Measurements from ENCODE around the gene SYNE2.
"Not testable (repeated sequence)": the region's sequence is repeated elsewhere in the genome, so short reads cannot be mapped to it uniquely, and the experiment has no call there.

The SYNE2 gene

DNA sequence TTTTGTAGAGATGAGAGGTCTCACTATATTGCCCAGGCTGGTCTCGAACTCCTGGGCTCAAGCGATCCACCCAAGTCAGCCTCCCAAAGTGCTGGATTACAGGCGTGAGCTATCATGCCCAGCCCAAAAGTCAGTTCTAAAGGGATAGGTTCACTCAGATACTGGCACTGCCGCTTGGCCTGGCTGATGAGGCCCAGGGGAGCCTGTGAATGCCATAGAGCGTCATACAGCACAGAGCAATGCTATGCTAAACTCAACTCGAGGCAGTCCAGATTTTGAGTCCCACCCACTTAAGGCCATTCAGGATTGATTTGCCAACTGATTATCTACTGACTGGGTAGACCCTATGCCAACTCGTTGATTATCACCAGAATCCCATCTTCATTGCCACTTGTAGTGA, 262.0 kb downstream of the SYNE2 start:
- no peak for DNase-seq (ENCODE audit: low spot score in 2 of 2)
- Histone ChIP-seq H3K27me3 (ENCODE audit: low read depth) (no peaks in the 10 kb centered on the region), H3K36me3 (replicated peaks) (no peaks in the 10 kb centered on the region; the same call in none of the 2 replicates), H3K4me1 (no peaks in the 10 kb centered on the region), H3K4me3 (no peak overlapping the region), H3K9me3 (no peaks in the 10 kb centered on the region)
- in situ Hi-C loops (cut with MboI; ENCODE audit: low sequenced_read_pairs) = no loop called here

DNA sequence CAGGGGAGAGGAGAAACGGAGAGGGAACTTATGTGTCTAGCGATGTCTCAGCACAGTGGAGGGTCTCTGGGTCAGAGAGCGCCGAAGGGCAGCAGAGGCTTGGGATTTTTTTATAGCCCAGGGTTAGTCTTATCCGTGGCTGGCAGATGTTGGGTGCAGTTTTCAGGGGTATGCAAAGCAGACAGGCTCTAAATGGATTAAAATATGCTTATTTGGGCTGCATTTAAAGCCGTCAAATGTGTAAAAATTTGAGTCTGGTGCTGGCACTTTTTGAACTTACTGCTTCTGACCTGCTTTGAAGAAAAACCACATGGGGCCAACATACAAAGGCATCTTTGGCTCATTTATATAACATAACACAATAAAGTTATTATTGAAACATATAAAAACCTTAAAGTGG, 262.6 kb downstream of the SYNE2 start:
- H3K9me3 ChIP-seq = no peaks in the 10 kb centered on the region
- no peaks in the 10 kb centered on the region for H3K27me3 ChIP-seq (ENCODE audit: low read depth)
- H3K4me3 ChIP-seq = no peak overlapping the region
- no peaks in the 10 kb centered on the region for H3K4me1 ChIP-seq
- in situ Hi-C loops (cut with MboI; ENCODE audit: low sequenced_read_pairs) = no loop called here
- DNase-seq (ENCODE audit: low spot score in 2 of 2) = no peak
- H3K36me3 ChIP-seq (replicated peaks) = no peaks in the 10 kb centered on the region; the same call in none of the 2 replicates

DNA sequence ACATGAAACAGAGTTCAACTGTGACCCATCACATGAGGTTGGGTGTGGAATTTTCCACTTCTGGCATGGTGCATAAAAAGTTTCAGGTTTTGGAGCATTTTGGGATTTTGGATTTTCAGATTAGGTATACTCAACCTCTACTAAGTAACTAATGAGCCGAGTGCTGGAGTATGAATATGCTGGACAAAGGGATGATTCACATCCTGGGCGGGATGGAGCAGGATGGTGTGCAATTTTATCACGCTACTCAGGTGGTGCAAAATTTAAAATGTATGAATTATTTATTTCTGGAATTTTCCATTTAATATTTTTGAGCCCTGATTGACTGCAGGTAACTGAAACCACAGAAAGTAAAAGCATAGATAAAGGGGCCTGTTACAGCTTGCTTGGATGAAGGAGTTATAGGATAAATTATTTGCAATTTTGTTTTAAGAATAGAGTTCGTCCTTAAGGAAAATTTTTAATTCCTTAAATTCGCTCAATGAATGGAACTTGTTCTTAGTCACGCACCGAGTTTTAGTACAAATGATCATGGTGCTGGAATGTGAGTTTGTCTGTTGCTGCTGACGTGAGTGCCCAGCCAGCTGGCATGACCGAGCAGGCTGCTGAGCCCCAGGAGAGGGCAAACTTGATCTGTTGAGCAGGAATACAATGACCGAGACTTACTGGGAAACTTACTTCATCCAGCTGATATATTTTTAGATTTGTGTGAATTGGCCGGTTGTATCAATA, 265.0 kb downstream of the SYNE2 start:
- no peak for DNase-seq (ENCODE audit: low spot score in 2 of 2)
- in situ Hi-C loops (cut with MboI; ENCODE audit: low sequenced_read_pairs) = no loop called here
- Histone ChIP-seq H3K4me3 (no peak overlapping the region), H3K36me3 (replicated peaks) (peaks cover 5% of the 10 kb centered on the region), H3K9me3 (no peaks in the 10 kb centered on the region), H3K27me3 (ENCODE audit: low read depth) (no peaks in the 10 kb centered on the region), H3K4me1 (no peaks in the 10 kb centered on the region)

DNA sequence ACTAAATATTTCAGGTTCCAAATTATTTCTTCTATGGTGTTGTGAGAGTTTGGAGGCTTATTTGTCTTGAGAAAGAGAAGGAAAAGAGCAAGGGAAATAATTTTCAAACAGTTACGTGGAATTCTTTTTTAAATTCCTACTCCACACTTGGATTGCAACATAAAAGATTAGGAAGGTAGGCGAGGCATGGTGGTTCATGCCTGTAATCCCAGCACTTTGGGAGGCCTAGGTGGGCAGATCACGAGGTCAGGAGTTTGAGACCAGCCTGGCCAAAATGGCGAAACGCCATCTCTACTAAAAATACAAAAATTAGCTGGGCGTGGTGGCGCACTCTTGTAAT, 265.6 kb downstream of the SYNE2 start:
- DNase-seq (ENCODE audit: low spot score in 2 of 2); H3K9me3 ChIP-seq; in situ Hi-C loops (cut with MboI; ENCODE audit: low sequenced_read_pairs); H3K27me3 ChIP-seq (ENCODE audit: low read depth); H3K4me1 ChIP-seq; H3K4me3 ChIP-seq; H3K36me3 ChIP-seq (replicated peaks): not testable (repeated sequence)

DNA sequence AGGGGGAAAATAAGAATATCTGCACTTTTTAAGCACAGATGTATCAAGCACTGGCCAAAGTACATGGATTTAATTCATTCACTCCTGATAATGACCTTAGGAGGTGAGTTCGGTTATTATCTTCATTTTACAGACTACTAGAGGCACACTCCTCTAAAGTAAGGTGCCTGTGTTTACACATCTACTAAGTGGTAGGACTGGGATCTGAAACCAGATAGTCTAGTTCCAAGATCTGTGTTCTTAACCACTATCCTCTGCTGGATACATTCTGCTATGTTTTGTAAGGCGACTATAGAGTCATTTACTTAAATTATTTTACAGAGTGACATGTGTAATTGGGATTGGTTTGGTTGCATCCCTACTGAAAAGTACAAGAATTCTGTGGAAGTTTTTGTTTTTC, 266.1 kb downstream of the SYNE2 start:
- H3K36me3 ChIP-seq (replicated peaks) = peaks cover 5% of the 10 kb centered on the region
- DNase-seq (ENCODE audit: low spot score in 2 of 2) = no peak
- H3K9me3 ChIP-seq = no peaks in the 10 kb centered on the region
- in situ Hi-C loops (cut with MboI; ENCODE audit: low sequenced_read_pairs) = no loop called here
- no peaks in the 10 kb centered on the region for H3K27me3 ChIP-seq (ENCODE audit: low read depth)
- H3K4me3 ChIP-seq = no peak overlapping the region
- H3K4me1 ChIP-seq = no peaks in the 10 kb centered on the region

DNA sequence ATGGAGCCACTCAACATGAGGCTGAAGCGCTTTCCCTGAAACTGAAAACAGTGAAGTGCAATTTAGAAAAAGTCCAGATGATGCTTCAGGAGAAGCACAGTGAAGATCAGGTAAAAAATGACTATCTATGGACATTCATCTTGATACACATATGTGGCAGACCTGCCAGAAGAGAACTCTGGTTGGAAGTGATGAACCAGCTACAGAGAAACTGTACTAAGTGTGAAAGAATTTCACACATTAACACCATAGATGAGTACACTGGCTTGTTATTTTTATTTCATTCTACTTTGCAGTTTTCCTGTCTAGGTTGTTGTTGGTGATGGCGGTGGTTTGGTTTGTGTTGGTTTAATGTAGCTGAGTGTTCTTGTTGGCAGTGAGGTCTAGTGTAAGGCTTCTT, 266.7 kb downstream of the SYNE2 start:
- Histone ChIP-seq H3K27me3 (ENCODE audit: low read depth) (no peaks in the 10 kb centered on the region), H3K36me3 (replicated peaks) (peaks cover 5% of the 10 kb centered on the region), H3K4me3 (no peak overlapping the region), H3K4me1 (no peaks in the 10 kb centered on the region), H3K9me3 (no peaks in the 10 kb centered on the region)
- DNase-seq (ENCODE audit: low spot score in 2 of 2) = no peak
- in situ Hi-C loops (cut with MboI; ENCODE audit: low sequenced_read_pairs) = no loop called here

DNA sequence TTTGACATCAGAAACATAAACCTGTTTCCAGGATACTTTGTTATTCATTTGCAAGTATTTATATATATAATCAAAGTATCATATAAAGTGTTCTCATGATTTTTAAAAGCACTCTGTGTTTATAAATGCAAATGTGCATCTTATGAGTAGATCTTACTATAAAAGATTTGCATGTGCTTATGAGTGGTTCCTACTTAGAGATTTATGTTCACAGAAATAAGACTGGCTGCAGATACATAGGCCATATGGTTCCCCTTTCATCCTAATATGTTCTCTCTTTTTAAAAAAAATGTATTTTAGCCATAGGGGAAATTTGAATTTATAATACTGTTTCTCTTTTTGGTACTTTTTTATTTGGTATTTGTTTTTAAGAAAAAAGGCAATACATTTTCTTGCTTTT, 267.2 kb downstream of the SYNE2 start:
- Histone ChIP-seq H3K9me3 (no peaks in the 10 kb centered on the region), H3K36me3 (replicated peaks) (peaks cover 5% of the 10 kb centered on the region), H3K4me1 (no peaks in the 10 kb centered on the region), H3K4me3 (no peak overlapping the region), H3K27me3 (ENCODE audit: low read depth) (no peaks in the 10 kb centered on the region)
- DNase-seq (ENCODE audit: low spot score in 2 of 2) = no peak
- in situ Hi-C loops (cut with MboI; ENCODE audit: low sequenced_read_pairs) = no loop called here

DNA sequence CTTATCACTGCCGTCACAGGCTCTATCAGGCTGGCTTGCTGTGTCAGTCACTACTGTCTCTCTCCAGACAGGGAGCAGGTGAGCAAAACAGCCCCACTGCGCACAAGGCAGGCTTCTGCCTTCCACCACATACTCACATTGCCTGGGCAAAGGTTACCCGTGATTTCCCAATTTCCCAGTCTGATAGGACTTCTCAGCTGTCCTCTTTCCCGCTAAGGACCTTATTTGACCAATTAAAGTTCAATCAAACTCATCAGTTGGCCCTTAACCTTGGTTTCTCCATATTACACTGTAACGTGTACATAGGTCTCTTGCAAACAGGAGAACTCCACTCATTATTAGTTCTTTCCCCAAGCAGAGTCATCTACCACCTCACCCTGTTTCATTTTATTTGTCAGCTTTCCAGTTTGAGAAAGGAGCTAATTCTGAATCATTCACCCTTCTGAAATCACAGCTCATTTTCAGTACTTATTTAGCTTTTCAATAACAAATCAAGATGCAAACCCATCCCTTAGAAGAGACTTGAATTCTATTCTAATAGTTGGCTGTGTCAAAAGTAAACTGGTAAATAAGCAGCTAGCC, 270.5 kb downstream of the SYNE2 start:
- no peak for DNase-seq (ENCODE audit: low spot score in 2 of 2)
- H3K4me1 ChIP-seq = no peaks in the 10 kb centered on the region
- H3K4me3 ChIP-seq = no peak overlapping the region
- peaks cover 13% of the 10 kb centered on the region for H3K36me3 ChIP-seq (replicated peaks)
- no peaks in the 10 kb centered on the region for H3K27me3 ChIP-seq (ENCODE audit: low read depth)
- H3K9me3 ChIP-seq = no peaks in the 10 kb centered on the region
- in situ Hi-C loops (cut with MboI; ENCODE audit: low sequenced_read_pairs) = no loop called here

DNA sequence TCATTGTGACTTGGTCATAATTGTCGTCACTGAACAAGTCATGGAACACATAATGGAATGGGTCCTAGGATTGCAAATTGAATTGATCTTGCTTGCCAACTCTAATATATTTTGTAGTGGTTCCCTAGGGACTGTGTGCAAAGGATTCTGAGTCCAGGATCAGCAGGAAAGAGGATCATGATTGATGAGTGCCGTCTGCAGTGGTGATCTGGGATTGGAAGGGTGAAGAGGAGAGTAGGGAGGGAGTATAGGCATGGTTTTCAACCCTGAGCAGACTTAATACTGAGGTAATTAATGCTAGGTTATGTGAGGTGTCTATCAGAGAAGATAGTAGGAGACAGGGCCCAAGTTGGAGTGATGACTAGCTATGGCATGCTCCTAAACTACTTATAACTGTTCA, 272.5 kb downstream of the SYNE2 start:
- Histone ChIP-seq H3K4me1 (no peaks in the 10 kb centered on the region), H3K4me3 (no peak overlapping the region), H3K36me3 (replicated peaks) (peaks cover 17% of the 10 kb centered on the region), H3K27me3 (ENCODE audit: low read depth) (no peaks in the 10 kb centered on the region), H3K9me3 (no peaks in the 10 kb centered on the region)
- in situ Hi-C loops (cut with MboI; ENCODE audit: low sequenced_read_pairs) = no loop called here
- no peak for DNase-seq (ENCODE audit: low spot score in 2 of 2)

DNA sequence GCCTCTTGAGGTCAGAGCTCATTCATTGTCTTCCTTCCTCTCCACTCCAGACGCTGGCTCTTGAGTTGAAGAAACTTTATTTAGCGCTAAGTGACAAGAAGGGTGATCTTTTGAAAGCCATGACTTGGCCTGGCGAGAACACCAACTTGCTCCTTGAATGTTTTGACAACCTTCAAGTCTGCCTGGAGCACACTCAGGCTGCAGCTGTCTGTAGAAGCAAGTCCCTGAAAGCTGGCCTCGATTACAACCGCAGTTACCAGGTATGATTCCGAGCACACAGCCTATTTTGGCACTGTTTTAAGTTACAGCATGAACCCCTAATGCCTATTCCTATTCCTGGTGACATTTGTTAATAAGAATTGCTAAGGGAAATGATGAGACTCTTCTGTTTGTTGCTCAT, 273.7 kb downstream of the SYNE2 start:
- no peaks in the 10 kb centered on the region for H3K27me3 ChIP-seq (ENCODE audit: low read depth)
- in situ Hi-C loops (cut with MboI; ENCODE audit: low sequenced_read_pairs) = no loop called here
- H3K4me3 ChIP-seq = no peak overlapping the region
- no peaks in the 10 kb centered on the region for H3K4me1 ChIP-seq
- H3K36me3 ChIP-seq (replicated peaks) = peaks cover 17% of the 10 kb centered on the region
- no peak for DNase-seq (ENCODE audit: low spot score in 2 of 2)
- H3K9me3 ChIP-seq = no peaks in the 10 kb centered on the region

DNA sequence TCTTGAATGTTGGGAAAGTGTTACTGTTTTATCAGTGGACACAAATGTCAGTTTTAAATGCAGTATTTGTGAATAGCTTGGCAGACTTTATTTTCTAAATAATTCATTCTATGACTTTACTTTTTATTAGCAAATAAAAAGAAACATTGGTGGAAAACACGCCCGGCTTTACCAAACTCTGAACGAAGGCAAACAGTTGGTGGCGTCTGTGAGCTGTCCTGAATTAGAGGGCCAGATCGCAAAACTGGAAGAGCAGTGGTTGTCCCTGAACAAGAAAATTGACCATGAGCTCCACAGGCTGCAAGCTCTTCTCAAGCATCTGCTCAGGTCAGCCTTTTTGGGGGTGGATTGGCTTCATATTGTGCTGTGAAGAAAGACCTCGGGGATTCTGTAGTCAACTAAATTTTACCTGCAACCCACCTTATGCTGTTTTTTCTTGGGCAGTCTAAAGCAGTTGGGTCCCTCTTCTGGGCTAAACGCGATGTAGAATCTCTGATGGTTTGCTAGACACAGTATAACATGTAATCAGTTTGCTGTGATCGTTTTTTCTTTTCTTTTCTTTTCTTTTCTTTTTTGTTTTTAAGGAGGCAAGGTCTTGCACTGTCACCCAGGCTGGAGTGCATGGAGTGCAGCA, 285.0 kb downstream of the SYNE2 start:
- Histone ChIP-seq H3K4me1 (no peaks in the 10 kb centered on the region), H3K9me3 (no peaks in the 10 kb centered on the region), H3K36me3 (replicated peaks) (peaks cover 13% of the 10 kb centered on the region; the same call in 1 of the 2 replicates), H3K27me3 (ENCODE audit: low read depth) (no peaks in the 10 kb centered on the region), H3K4me3 (no peak overlapping the region)
- peak in 1 of 2 experiments; percentile 17 for DNase-seq (ENCODE audit: low spot score in 2 of 2)
- in situ Hi-C loops (cut with MboI; ENCODE audit: low sequenced_read_pairs) = no loop called here

DNA sequence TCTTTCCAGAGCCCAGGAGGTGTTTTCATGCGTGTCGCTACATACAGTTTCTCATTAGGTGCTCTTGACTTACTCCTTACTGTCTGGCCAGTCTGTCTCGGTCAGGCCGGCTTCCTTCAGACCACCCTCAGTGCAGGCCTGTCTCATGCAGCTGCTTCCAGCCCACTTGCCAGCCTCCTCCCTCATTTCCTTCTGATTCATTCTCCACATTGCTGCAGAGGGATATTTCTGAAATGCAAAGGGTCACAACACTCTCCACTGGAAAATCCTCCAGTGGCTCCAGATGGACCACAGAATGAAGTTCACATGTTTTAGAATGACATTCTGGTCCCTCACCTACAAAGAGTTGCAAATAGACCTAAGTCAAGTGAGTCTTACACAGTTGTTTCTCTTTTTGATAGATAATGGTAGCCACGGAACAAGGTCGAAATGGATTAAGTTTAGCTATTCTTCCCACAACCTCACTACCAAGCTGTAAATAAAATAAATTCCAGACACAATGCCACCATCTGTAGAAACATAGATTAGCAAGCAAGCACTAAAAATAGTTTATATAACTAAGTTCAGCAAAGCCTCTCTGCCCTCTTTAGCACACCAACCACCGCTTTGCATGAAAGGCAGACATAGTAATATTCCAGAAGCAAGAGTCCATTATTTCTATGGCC, 294.5 kb downstream of the SYNE2 start:
- H3K27me3 ChIP-seq (ENCODE audit: low read depth) = no peaks in the 10 kb centered on the region
- H3K9me3 ChIP-seq = no peaks in the 10 kb centered on the region
- in situ Hi-C loops (cut with MboI; ENCODE audit: low sequenced_read_pairs) = no loop called here
- H3K4me1 ChIP-seq = no peaks in the 10 kb centered on the region
- no peak for DNase-seq (ENCODE audit: low spot score in 2 of 2)
- no peak overlapping the region for H3K4me3 ChIP-seq
- H3K36me3 ChIP-seq (replicated peaks) = peaks cover 9% of the 10 kb centered on the region

DNA sequence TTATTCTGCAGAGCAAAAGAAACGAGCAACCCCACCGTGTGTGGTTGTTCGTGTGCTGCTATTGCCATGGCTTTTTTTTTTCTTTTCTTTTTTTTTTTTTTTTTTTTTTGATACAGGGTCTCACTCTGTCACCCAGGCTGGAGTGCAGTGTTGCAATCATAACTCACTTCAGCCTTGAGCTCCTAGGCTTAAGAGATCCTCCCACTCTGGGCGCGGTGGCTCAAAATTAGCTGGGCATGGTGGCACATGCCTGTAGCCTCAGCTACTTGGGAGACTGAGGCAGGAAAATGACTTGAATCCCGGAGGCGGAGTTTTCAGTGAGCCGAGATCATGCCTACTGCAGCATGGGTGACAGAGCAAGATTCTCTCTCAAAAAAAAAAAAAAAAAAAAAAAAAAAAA, 297.1 kb downstream of the SYNE2 start:
- in situ Hi-C loops (cut with MboI; ENCODE audit: low sequenced_read_pairs) = no loop called here
- H3K36me3 ChIP-seq (replicated peaks) = no peaks in the 10 kb centered on the region

DNA sequence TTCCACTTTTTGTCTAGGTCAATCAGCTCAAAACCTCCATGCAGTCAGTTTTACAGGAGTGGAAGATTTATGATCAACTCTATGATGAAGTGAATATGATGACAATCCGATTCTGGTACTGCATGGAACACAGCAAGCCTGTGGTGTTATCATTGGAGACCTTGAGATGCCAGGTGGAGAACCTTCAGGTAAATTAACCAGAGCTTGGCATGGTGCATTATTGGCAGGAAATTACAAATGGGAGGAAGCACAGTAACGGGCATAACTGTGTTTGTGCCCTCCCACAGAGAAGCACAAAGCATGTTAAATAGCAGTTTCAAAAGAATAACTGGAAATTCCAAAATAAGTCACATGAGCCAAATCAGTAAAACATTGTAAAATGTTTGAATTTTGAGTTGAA, 305.8 kb downstream of the SYNE2 start:
- no peak overlapping the region for H3K4me3 ChIP-seq
- no peaks in the 10 kb centered on the region for H3K4me1 ChIP-seq
- in situ Hi-C loops (cut with MboI; ENCODE audit: low sequenced_read_pairs) = no loop called here
- no peak for DNase-seq (ENCODE audit: low spot score in 2 of 2)
- H3K9me3 ChIP-seq = no peaks in the 10 kb centered on the region
- H3K27me3 ChIP-seq (ENCODE audit: low read depth) = no peaks in the 10 kb centered on the region
- no peaks in the 10 kb centered on the region; the same call in 1 of the 2 replicates for H3K36me3 ChIP-seq (replicated peaks)

More for the DNA sequence above, 297.1 kb downstream of the SYNE2 start:
- Histone ChIP-seq H3K4me1 (no peaks in the 10 kb centered on the region), H3K4me3 (no peak overlapping the region), H3K9me3 (no peaks in the 10 kb centered on the region), H3K27me3 (ENCODE audit: low read depth) (no peaks in the 10 kb centered on the region)
- no peak for DNase-seq (ENCODE audit: low spot score in 2 of 2)
